ENCODE results near the gene ZDHHC14. TPM values are rescaled to one million over a fixed set of nuclear protein-coding genes. Genes with fewer than 3 reads are reported as not detected.

The ZDHHC14 gene
- total RNA-seq, 3 donors from 2014 or later = 9.1 to 10.5 (median 10.0) TPM

GRCh38 chr6:157530724-157531168 is 149.8 kb downstream of the ZDHHC14 start:
- intact Hi-C loops (cut with DNase I, micrococcal nuclease) = no loop called here
- DNase-seq = no peak
- no peak for ATAC-seq
- Histone ChIP-seq H3K36me3 (ENCODE audit: low read depth) (no peaks in the 10 kb centered on the region), H3K4me1 (ENCODE audit: low read depth) (peaks cover 10% of the 10 kb centered on the region), H3K4me3 (no peak overlapping the region), H3K9me3 (no peaks in the 10 kb centered on the region)
- TF ChIP-seq CTCF (IDR thresholded peaks at IDR 0.05) = no peak

- ATAC-seq (peak; percentile 91), DNase-seq (peak; percentile 79 to 82 (median 81))
- peaks cover 16% of the 10 kb centered on the region for H3K4me1 ChIP-seq (ENCODE audit: low read depth)
- no peak for TF ChIP-seq CTCF (IDR thresholded peaks at IDR 0.05)
- H3K4me3 ChIP-seq = no peak overlapping the region
- intact Hi-C loops (cut with DNase I, micrococcal nuclease) = no loop called here
- no peaks in the 10 kb centered on the region for H3K9me3 ChIP-seq
- H3K36me3 ChIP-seq (ENCODE audit: low read depth) = no peaks in the 10 kb centered on the region
These were observed 150.4 kb downstream of the ZDHHC14 start for GRCh38 chr6:157531169-157531985.

GRCh38 chr6:157531986-157532365 is 151.0 kb downstream of the ZDHHC14 start:
- intact Hi-C loops (cut with DNase I, micrococcal nuclease) = no loop called here
- Histone ChIP-seq H3K36me3 (ENCODE audit: low read depth) (no peaks in the 10 kb centered on the region), H3K9me3 (no peaks in the 10 kb centered on the region), H3K4me3 (no peak overlapping the region), H3K4me1 (ENCODE audit: low read depth) (peaks cover 16% of the 10 kb centered on the region)
- TF ChIP-seq CTCF (IDR thresholded peaks at IDR 0.05) = no peak
- DNase-seq (no peak), ATAC-seq (peak; percentile 28)

- Histone ChIP-seq H3K9me3 (no peaks in the 10 kb centered on the region), H3K4me3 (no peak overlapping the region), H3K36me3 (ENCODE audit: low read depth) (no peaks in the 10 kb centered on the region), H3K4me1 (ENCODE audit: low read depth) (peaks cover 16% of the 10 kb centered on the region)
- no peak for DNase-seq
- ATAC-seq = no peak
- no peak for TF ChIP-seq CTCF (IDR thresholded peaks at IDR 0.05)
- intact Hi-C loops (cut with DNase I, micrococcal nuclease) = no loop called here
These were observed 152.3 kb downstream of the ZDHHC14 start for GRCh38 chr6:157533048-157533871.

GRCh38 chr6:157534134-157534871 is 153.3 kb downstream of the ZDHHC14 start:
- no peak for TF ChIP-seq CTCF (IDR thresholded peaks at IDR 0.05)
- Histone ChIP-seq H3K4me3 (no peak overlapping the region), H3K4me1 (ENCODE audit: low read depth) (peaks cover 16% of the 10 kb centered on the region), H3K36me3 (ENCODE audit: low read depth) (no peaks in the 10 kb centered on the region), H3K9me3 (no peaks in the 10 kb centered on the region)
- intact Hi-C loops (cut with DNase I, micrococcal nuclease) = no loop called here
- DNase-seq (no peak), ATAC-seq (no peak)
